Thymus (tissue), 11 donors: Measurements from ENCODE around the gene MARCHF9. TPM values are rescaled to one million over a fixed set of nuclear protein-coding genes. Genes with fewer than 3 reads are reported as not detected.

Source experiments
- DNase-seq, 9 donors: peaks; one replicate each; pipeline ENCODE4 v3.0.0-alpha.2; 2013; ENCODE audit warnings: low spot score in 9 of 9, low read depth in 6 of 9, missing footprints in 1 of 9
- H3K27ac ChIP-seq, 2 donors: one replicate each; pipeline ENCODE4 v1.5.1; 2013; ENCODE audit warnings: control low read depth in 1 of 2, low read depth in 1 of 2, low read length in 1 of 2, mild to moderate bottlenecking in 1 of 2, moderate library complexity in 1 of 2
- H3K27me3 ChIP-seq, 2 donors: one replicate each; pipeline ENCODE4 v1.5.1; 2013; ENCODE audit warnings: low read length in 1 of 2; ENCODE audit not compliant: control insufficient read depth in 2 of 2, insufficient read depth in 1 of 2
- H3K36me3 ChIP-seq, 2 donors: one replicate each; pipeline ENCODE4 v1.5.1; 2013; ENCODE audit warnings: low read length in 1 of 2, mild to moderate bottlenecking in 1 of 2, moderate library complexity in 1 of 2; ENCODE audit not compliant: control insufficient read depth in 2 of 2, insufficient read depth in 2 of 2
- H3K4me1 ChIP-seq, 2 donors: one replicate each; pipeline ENCODE4 v1.5.1; 2013; ENCODE audit warnings: low read length in 2 of 2; ENCODE audit not compliant: control insufficient read depth in 2 of 2, insufficient read depth in 2 of 2
- H3K4me3 ChIP-seq, 2 donors: one replicate each; pipeline ENCODE4 v1.5.1; 2013; ENCODE audit warnings: low read length in 2 of 2, control low read depth in 1 of 2, mild to moderate bottlenecking in 1 of 2
- H3K9me3 ChIP-seq, 2 donors: one replicate each; pipeline ENCODE4 v1.5.1; 2013; ENCODE audit warnings: low read length in 1 of 2, mild to moderate bottlenecking in 1 of 2; ENCODE audit not compliant: control insufficient read depth in 2 of 2, insufficient read depth in 1 of 2
- WGBS: extraction: QIAGEN DNeasy Blood & Tissue Kit; methylation state at CpG from one replicate; pipeline ENCODE4 v1.1.7; 2013; 5-methylcytosine and 5-hydroxymethylcytosine counted together
- polyA plus RNA-seq: library from polyadenylated mRNA; stranded (reverse); fragments of 200-250 nt; gene quantifications from one replicate; pipeline ENCODE4 v1.2.3, GENCODE V29; 2013
- total RNA-seq: library from RNA; stranded (reverse); fragments of 120-200 nt; gene quantifications from one replicate; pipeline ENCODE4 v1.2.4, GENCODE V29; 2013
- donor health status: healthy.

The MARCHF9 gene
- total and polyA plus RNA-seq, 2 donors: 10.7 to 54.9 TPM

GRCh38 chr12:57723630-57723962, 31.3 kb upstream of the MARCHF9 start:
- no peak overlapping the region for H3K27ac ChIP-seq
- DNase-seq: no peak
- H3K36me3 ChIP-seq: peaks cover 55 to 60% of the 10 kb centered on the region in 2 donors
- 92% methylated on average over 2 of the region's 2 CpGs for WGBS
- H3K27me3 ChIP-seq: peaks cover 0 to 13% of the 10 kb centered on the region in 2 donors
- no peaks in the 10 kb centered on the region for H3K4me1 ChIP-seq
- H3K9me3 ChIP-seq: peaks cover 1 to 11% of the 10 kb centered on the region in 2 donors
- no peak overlapping the region for H3K4me3 ChIP-seq

DNA sequence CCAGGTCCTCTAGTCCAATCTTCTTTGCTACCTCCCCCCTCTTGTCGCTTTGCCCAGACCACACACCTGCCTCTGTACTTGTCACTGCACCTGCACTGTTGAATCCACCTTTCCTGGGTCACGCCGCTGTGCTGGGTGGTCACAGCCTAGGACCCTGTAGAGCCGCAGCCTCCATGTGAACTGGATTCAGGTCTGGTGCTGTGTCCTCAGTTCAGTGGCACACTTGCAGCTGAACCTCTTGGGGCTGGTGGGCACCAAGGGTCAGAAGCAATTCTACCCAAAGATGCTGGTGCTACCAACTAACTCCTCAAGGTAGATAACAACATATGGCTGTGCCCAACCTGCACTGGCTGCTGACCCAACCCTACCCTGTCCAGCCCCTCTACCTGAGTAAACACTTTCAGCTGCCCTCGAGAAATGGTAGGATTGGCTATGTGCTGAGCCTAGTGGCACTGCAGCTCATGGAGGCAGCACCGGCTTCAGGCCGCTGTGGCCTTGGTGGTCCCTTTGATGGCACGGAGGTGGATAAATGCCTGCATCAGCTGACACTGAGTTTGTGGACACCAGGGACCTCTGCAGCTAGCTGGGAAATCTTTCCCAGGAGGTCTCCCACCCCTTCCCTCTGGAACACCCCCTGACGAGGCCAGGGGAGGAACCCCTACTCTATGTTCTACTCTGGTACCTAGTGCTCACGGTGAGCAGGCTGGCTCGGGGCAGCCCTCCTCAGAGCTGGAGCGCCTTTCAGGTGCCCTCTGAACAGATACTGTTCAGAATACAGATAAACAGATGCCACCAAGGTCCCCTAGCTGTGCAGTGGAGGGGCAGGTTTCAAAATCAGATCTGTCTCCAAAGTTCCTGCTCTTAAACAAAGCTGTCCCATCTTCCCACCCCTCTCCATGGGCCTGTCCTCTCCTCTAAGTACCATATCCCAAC, 30.6 kb upstream of the MARCHF9 start:
- peaks cover 50 to 56% of the 10 kb centered on the region in 2 donors for H3K36me3 ChIP-seq
- no peak overlapping the region for H3K4me3 ChIP-seq
- WGBS: 96% methylated on average over 12 of the region's 12 CpGs
- H3K4me1 ChIP-seq: no peaks in the 10 kb centered on the region
- no peak overlapping the region for H3K27ac ChIP-seq
- peaks cover 0 to 13% of the 10 kb centered on the region in 2 donors for H3K27me3 ChIP-seq
- DNase-seq: no peak
- H3K9me3 ChIP-seq: peaks cover 1 to 11% of the 10 kb centered on the region in 2 donors

GRCh38 chr12:57724936-57725740, 29.8 kb upstream of the MARCHF9 start:
- H3K36me3 ChIP-seq: peaks cover 48 to 55% of the 10 kb centered on the region in 2 donors
- WGBS: 89% methylated on average over 11 of the region's 11 CpGs
- no peak overlapping the region for H3K4me3 ChIP-seq
- H3K9me3 ChIP-seq: peaks cover 1 to 11% of the 10 kb centered on the region in 2 donors
- no peaks in the 10 kb centered on the region for H3K4me1 ChIP-seq
- H3K27ac ChIP-seq: no peak overlapping the region
- no peak for DNase-seq
- H3K27me3 ChIP-seq: peaks cover 0 to 13% of the 10 kb centered on the region in 2 donors

DNA sequence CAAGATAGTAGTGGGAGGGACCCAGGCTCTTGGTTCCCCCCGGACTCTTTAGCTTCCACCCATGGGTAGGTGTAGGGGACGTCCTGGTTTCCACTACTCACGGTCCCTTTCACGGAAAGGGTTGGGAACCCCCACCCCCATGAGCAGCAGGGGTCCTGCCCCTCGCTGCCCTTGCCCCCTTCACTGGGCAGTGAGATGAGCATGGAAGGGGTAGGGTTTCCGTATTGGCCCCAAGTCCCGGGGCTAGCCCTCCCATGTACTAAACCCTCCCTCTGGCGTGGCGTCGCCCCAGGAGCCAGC, 29.1 kb upstream of the MARCHF9 start:
- DNase-seq: no peak
- peaks cover 49 to 55% of the 10 kb centered on the region in 2 donors for H3K36me3 ChIP-seq
- no peak overlapping the region for H3K4me3 ChIP-seq
- no peak overlapping the region for H3K27ac ChIP-seq
- peaks cover 0 to 13% of the 10 kb centered on the region in 2 donors for H3K27me3 ChIP-seq
- WGBS: 91% methylated on average over 10 of the region's 10 CpGs
- H3K9me3 ChIP-seq: peaks cover 1 to 11% of the 10 kb centered on the region in 2 donors
- no peaks in the 10 kb centered on the region for H3K4me1 ChIP-seq

GRCh38 chr12:57726151-57726883, 28.6 kb upstream of the MARCHF9 start:
- peak in 3 of 9 donors; percentile 37 to 65 (median 50) for DNase-seq
- Histone ChIP-seq H3K27me3 (peaks cover 0 to 13% of the 10 kb centered on the region in 2 donors), H3K36me3 (peaks cover 49 to 56% of the 10 kb centered on the region in 2 donors), H3K4me3 (peak overlapping the region; percentile 11 to 26), H3K27ac (no peak overlapping the region), H3K4me1 (no peaks in the 10 kb centered on the region), H3K9me3 (peaks cover 1 to 11% of the 10 kb centered on the region in 2 donors)
- 92% methylated on average over 79 of the region's 79 CpGs for WGBS

GRCh38 chr12:57726884-57727757, 27.8 kb upstream of the MARCHF9 start:
- H3K9me3 ChIP-seq: peaks cover 1 to 11% of the 10 kb centered on the region in 2 donors
- DNase-seq: no peak
- WGBS: 95% methylated on average over 76 of the region's 76 CpGs
- no peak overlapping the region for H3K4me3 ChIP-seq
- peaks cover 50 to 57% of the 10 kb centered on the region in 2 donors for H3K36me3 ChIP-seq
- H3K4me1 ChIP-seq: no peaks in the 10 kb centered on the region
- H3K27ac ChIP-seq: no peak overlapping the region
- peaks cover 0 to 13% of the 10 kb centered on the region in 2 donors for H3K27me3 ChIP-seq

DNA sequence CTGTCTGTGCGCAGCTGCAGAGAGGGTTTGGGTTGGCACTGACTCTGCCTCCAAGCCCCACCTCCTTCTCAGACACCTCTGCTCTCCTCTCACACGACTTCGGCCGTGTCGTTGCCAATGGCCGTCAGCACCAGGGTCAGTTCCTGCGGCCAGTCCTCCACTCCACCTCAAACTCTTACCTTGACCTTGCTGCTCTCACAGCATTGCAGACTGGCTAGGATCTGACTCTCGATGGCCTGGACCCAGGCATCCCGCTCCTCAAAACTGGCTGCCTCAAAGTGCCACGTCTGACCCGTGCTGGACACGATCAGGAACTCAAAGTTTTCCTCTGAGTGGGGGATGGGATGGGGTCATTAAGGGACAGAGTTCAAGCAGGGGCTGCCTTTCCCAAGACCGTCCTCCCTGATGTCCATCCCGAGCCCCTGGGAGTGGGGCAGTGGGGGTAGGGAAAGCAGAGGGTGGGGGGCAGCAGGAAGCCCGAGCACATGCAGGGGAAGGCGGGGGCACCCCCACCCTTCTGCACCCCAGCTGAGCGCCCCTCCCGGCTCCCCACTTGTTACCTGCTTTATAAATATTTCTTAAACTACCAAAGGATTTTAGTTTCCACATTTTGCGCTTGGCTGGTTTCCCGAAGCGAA, 27.0 kb upstream of the MARCHF9 start:
- no peak overlapping the region for H3K4me3 ChIP-seq

More for the DNA sequence above, 27.0 kb upstream of the MARCHF9 start:
- 94% methylated on average over 21 of the region's 21 CpGs for WGBS
- Histone ChIP-seq H3K27ac (no peak overlapping the region), H3K9me3 (peaks cover 1 to 11% of the 10 kb centered on the region in 2 donors), H3K36me3 (peaks cover 55 to 65% of the 10 kb centered on the region in 2 donors), H3K4me1 (no peaks in the 10 kb centered on the region), H3K27me3 (peaks cover 0 to 13% of the 10 kb centered on the region in 2 donors)
- DNase-seq: no peak
